Sigmoid colon (tissue), 4 donors: Measurements from ENCODE around the gene BSG.

Experiments
- CTCF ChIP-seq, 4 experiments: fragments of 450-650 bp in 3 of 4; fragments of 200-600 bp in 1 of 4; IDR thresholded peaks; one replicate each; pipeline ENCODE4 v1.5.1; 2016 to 2019; ENCODE audit warnings: antibody characterized with exemption in 4 of 4, mild to moderate bottlenecking in 3 of 4, moderate library complexity in 2 of 4
- POLR2A ChIP-seq, 2 donors: fragments of 450-650 bp; IDR thresholded peaks; one replicate each; pipeline ENCODE4 v1.6.1; 2016; ENCODE audit warnings: antibody characterized with exemption in 2 of 2, mild to moderate bottlenecking in 2 of 2, moderate library complexity in 2 of 2
- POLR2AphosphoS5 ChIP-seq, 4 donors: sonication (generic); formaldehyde crosslinking; IDR thresholded peaks; one replicate each; pipeline ENCODE4 v1.6.1; 2017; ENCODE audit warnings: antibody characterized with exemption in 4 of 4

- TF ChIP-seq CTCF (IDR thresholded peaks at IDR 0.05), result no peak
- peak in 1 of 4 donors; percentile 24 for TF ChIP-seq POLR2AphosphoS5 (IDR thresholded peaks at IDR 0.05)
- TF ChIP-seq POLR2A (IDR thresholded peaks at IDR 0.05), result no peak
Observed at GRCh38 chr19:585551-586110, 13.2 kb downstream of the BSG start.
